Mesenchymal stem cell (in vitro differentiated cells and primary cell): ENCODE measurements around the gene ABCA2.

Experiments
- DNase-seq: peaks from one replicate; pipeline ENCODE4 v3.0.0-alpha.2; 2013
- H2AFZ ChIP-seq: one replicate; pipeline ENCODE4 v1.6.1; 2013; ENCODE audit warnings: low read depth, mild to moderate bottlenecking, control low read depth, inconsistent platforms, low read length, moderate library complexity
- H2AK5ac ChIP-seq: 2 replicates; pipeline ENCODE4 v1.6.1; 2013; ENCODE audit warnings: low read length, moderate library complexity, mild to moderate bottlenecking, inconsistent platforms; ENCODE audit not compliant: severe bottlenecking
- H2BK120ac ChIP-seq: one replicate; pipeline ENCODE4 v1.6.1; 2013; ENCODE audit warnings: low read depth, mild to moderate bottlenecking, inconsistent platforms, low read length, moderate library complexity
- H2BK12ac ChIP-seq, 2 experiments: one replicate each; pipeline ENCODE4 v1.6.1; 2013; ENCODE audit warnings: inconsistent platforms in 2 of 2, low read length in 2 of 2, mild to moderate bottlenecking in 2 of 2, moderate library complexity in 2 of 2, control low read depth in 1 of 2
- H2BK15ac ChIP-seq: one replicate; pipeline ENCODE4 v1.6.1; 2013; ENCODE audit warnings: mild to moderate bottlenecking, low read depth, inconsistent platforms; ENCODE audit not compliant: poor library complexity, severe bottlenecking
- H2BK5ac ChIP-seq: 2 replicates; pipeline ENCODE4 v1.6.1; 2013; ENCODE audit warnings: low read depth, mild to moderate bottlenecking, low read length, control low read depth, inconsistent platforms; ENCODE audit not compliant: poor library complexity, severe bottlenecking
- H3K14ac ChIP-seq, 2 experiments: one replicate each; pipeline ENCODE4 v1.6.1; 2013; ENCODE audit warnings: inconsistent platforms in 2 of 2, low read length in 2 of 2, control low read depth in 1 of 2, mild to moderate bottlenecking in 1 of 2, moderate library complexity in 1 of 2
- H3K18ac ChIP-seq, 2 experiments: one replicate each; pipeline ENCODE4 v1.6.1; 2013; ENCODE audit warnings: inconsistent platforms in 2 of 2, low read length in 2 of 2, control low read depth in 1 of 2, low read depth in 1 of 2, mild to moderate bottlenecking in 1 of 2
- H3K23ac ChIP-seq, 2 experiments: one replicate each; pipeline ENCODE4 v1.6.1; 2013; ENCODE audit warnings: inconsistent platforms in 2 of 2, low read length in 2 of 2, mild to moderate bottlenecking in 2 of 2, moderate library complexity in 2 of 2, control low read depth in 1 of 2
- H3K27ac ChIP-seq: 2 replicates; pipeline ENCODE4 v1.5.1; 2013; ENCODE audit warnings: mild to moderate bottlenecking, moderate library complexity, low read length, control low read depth, inconsistent platforms; ENCODE audit not compliant: poor library complexity, severe bottlenecking
- H3K27me3 ChIP-seq, 2 experiments: 2 replicates each; pipeline versions ENCODE4 v1.6.1 to v1.7.0; 2013; ENCODE audit warnings: low read length in 2 of 2, mild to moderate bottlenecking in 2 of 2, moderate library complexity in 2 of 2, control low read depth in 1 of 2, inconsistent platforms in 1 of 2; ENCODE audit not compliant: control insufficient read depth in 1 of 2, insufficient read depth in 1 of 2
- H3K36me3 ChIP-seq, 2 experiments: 2 replicates each; pipeline versions ENCODE4 v1.6.1 to v1.7.0; 2013; ENCODE audit warnings: low read length in 2 of 2, control low read depth in 1 of 2, inconsistent platforms in 1 of 2, low read depth in 1 of 2, mild to moderate bottlenecking in 1 of 2; ENCODE audit not compliant: insufficient read depth in 2 of 2, control insufficient read depth in 1 of 2
- H3K4ac ChIP-seq, 2 experiments: one replicate each; pipeline ENCODE4 v1.6.1; 2013; ENCODE audit warnings: inconsistent platforms in 2 of 2, low read length in 2 of 2, mild to moderate bottlenecking in 2 of 2, moderate library complexity in 2 of 2, control low read depth in 1 of 2, low read depth in 1 of 2
- H3K4me1 ChIP-seq: 2 replicates; pipeline ENCODE4 v1.6.1; 2013; ENCODE audit warnings: low read depth, low read length, control low read depth; ENCODE audit not compliant: control insufficient read depth, insufficient read depth
- H3K4me2 ChIP-seq: 2 replicates; pipeline ENCODE4 v1.6.1; 2013; ENCODE audit warnings: low read length, mild to moderate bottlenecking, inconsistent platforms; ENCODE audit not compliant: poor library complexity, severe bottlenecking
- H3K4me3 ChIP-seq, 2 experiments: 2 replicates each; pipeline versions ENCODE4 v1.5.1 to v1.7.0; 2013; ENCODE audit warnings: low read length in 2 of 2, mild to moderate bottlenecking in 2 of 2, control low read depth in 1 of 2, low read depth in 1 of 2; ENCODE audit not compliant: insufficient read depth in 1 of 2
- H3K79me1 ChIP-seq: replicated peaks from 2 replicates; pipeline ENCODE4 v1.6.1; 2013; ENCODE audit warnings: mild to moderate bottlenecking, control low read depth, low read length, inconsistent platforms; ENCODE audit not compliant: poor library complexity, severe bottlenecking
- H3K9ac ChIP-seq: 2 replicates; pipeline ENCODE4 v1.7.0; 2013; ENCODE audit warnings: mild to moderate bottlenecking, low read length, moderate library complexity
- H3K9me3 ChIP-seq: 2 replicates; pipeline ENCODE4 v1.7.0; 2013; ENCODE audit warnings: mild to moderate bottlenecking, low read length; ENCODE audit not compliant: control insufficient read depth
- H4K8ac ChIP-seq: one replicate; pipeline ENCODE4 v1.6.1; 2013; ENCODE audit warnings: inconsistent platforms, mild to moderate bottlenecking, low read length, moderate library complexity
- H4K91ac ChIP-seq: one replicate; pipeline ENCODE4 v1.6.1; 2013; ENCODE audit warnings: mild to moderate bottlenecking, low read length, inconsistent platforms
- WGBS: methylation state at CpG from one replicate; pipeline ENCODE4 v1.1.7; 2013; ENCODE audit warnings: mixed read lengths; 5-methylcytosine and 5-hydroxymethylcytosine counted together

The ABCA2 gene

DNA sequence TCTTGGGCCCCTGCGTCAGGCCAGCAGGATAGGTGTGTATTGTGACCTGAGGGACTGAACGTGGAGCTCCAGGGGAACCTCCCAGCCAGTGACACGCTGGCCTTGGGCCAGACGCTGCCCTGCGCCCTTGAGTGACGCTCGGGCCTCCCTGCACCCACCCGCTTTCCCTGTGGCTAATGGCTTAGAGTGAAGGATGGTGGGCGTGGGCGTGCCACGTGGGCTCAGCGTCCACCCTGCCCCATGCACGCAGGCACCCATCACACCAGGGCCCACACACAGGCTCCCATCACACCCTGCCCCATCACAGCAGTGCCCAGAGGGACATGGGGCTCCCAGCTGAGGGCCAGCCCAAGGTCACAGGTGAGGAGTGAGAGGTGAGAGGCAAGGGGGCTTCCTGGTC, 9.0 kb upstream of the ABCA2 start:
- Histone ChIP-seq H3K4ac (no peak overlapping the region), H3K9ac (no peak overlapping the region), H3K23ac (no peak overlapping the region), H3K27me3 (peaks cover 0 to 11% of the 10 kb centered on the region in 2 experiments), H4K8ac (no peak overlapping the region), H4K91ac (no peak overlapping the region), H3K4me3 (no peak overlapping the region), H3K36me3 (peaks cover 20 to 45% of the 10 kb centered on the region in 2 experiments), H3K4me2 (no peak overlapping the region), H3K18ac (no peak overlapping the region), H2BK12ac (no peak overlapping the region), H2BK120ac (no peak overlapping the region), H3K4me1 (peaks cover 3% of the 10 kb centered on the region), H2BK15ac (no peak overlapping the region), H2BK5ac (no peak overlapping the region), H3K9me3 (no peaks in the 10 kb centered on the region), H2AK5ac (no peak overlapping the region), H3K27ac (no peak overlapping the region), H3K79me1 (no peaks in the 10 kb centered on the region), H3K14ac (no peak overlapping the region), H2AFZ (no peak overlapping the region)
- DNase-seq = no peak
- WGBS = 84% methylated on average over 3 of the region's 13 CpGs

DNA sequence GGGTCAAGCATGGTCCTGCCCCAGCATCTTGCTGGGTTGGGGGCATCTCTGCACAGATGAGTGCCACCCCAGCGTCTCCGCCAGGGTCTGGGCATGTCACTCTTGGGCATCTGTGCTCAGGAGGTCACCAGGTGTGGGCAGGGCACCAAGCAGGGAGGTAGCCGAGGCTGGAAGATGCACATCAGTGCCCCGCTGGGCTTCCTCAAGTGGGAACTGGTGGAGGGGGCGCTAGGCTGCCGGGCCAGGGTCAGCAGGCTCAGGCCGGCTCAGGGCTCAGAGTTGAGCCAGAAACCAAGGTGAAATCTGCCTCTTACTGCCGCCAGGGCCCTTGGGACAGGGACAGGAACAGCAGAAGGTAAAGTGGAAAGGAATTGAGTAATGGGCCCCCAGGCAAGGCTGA, 7.9 kb upstream of the ABCA2 start:
- Histone ChIP-seq H3K4me2 (no peak overlapping the region), H3K4me1 (peaks cover 3% of the 10 kb centered on the region), H3K27ac (no peak overlapping the region), H3K79me1 (no peaks in the 10 kb centered on the region), H2BK120ac (no peak overlapping the region), H2AK5ac (no peak overlapping the region), H2BK5ac (no peak overlapping the region), H3K14ac (no peak overlapping the region), H2BK12ac (peak overlapping the region in 1 of 2 experiments; percentile 17), H3K18ac (no peak overlapping the region), H3K9ac (no peak overlapping the region), H3K36me3 (peaks cover 20 to 36% of the 10 kb centered on the region in 2 experiments), H3K9me3 (no peaks in the 10 kb centered on the region), H2AFZ (no peak overlapping the region), H4K91ac (no peak overlapping the region), H3K4ac (no peak overlapping the region), H3K4me3 (no peak overlapping the region), H4K8ac (no peak overlapping the region), H2BK15ac (peak overlapping the region; percentile 16), H3K27me3 (peaks cover 0 to 11% of the 10 kb centered on the region in 2 experiments), H3K23ac (peak overlapping the region in 1 of 2 experiments; percentile 11)
- DNase-seq = no peak
- 85% methylated on average over 8 of the region's 8 CpGs for WGBS

DNA sequence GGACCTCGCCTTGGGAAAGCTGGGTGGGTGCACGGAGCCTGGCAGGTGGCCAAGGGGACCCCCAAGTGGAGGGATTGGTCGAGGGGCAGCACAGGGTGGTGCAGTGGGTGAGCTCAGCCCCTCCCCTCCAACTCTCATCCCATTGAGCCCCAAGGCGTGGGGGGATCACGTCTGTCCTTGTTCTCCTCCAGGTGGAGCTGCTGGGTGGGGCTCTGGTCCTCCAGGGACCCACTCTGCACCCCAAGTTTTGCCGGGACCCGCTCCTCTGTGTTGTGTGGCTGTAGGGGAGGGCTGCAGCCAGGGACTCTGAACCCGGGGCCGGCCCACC, 7.4 kb upstream of the ABCA2 start:
- WGBS = 38% methylated on average over 8 of the region's 9 CpGs
- no peak overlapping the region for H2BK5ac ChIP-seq

DNA sequence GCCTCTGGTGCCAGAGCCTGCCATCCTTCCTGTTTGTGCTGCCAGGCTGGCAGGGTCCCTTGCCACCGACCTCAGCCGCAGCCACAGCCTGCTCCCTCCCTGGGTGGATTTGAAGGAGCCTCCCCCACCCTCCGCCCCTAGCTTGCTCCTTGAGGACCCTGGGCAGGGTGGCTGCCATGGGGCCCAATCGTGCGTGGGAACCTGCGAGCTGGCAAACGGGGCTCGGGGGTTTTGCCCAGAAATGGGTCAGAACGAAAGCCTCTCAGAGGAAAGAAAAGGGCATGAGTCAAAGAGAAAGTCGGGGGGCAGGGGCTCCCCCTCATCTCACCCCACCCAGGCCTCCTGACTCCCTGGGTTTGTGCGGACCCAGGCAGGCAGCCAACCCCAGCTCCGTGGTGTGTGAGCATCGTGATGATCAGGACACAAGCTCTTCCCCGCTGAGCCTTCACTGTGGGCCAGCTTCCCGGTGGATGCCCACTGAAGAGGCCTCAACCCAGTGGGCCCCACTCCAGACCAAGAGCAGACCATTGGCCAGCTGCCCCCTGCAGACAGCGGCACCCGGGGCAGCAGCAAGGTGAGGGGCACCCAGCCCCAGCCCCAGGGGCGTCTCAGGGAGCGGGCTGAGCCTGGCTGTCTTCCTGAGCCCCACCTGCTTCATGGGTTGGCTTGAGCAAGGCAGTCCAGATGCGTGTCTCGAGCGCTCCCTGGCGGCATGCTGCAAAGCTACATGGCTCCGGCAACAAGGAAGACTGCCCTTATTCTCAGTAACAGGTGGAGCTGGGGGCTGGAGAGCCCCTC, 6.9 kb upstream of the ABCA2 start:
- H3K36me3 ChIP-seq = peaks cover 19 to 26% of the 10 kb centered on the region in 2 experiments
- no peak overlapping the region for H2BK12ac ChIP-seq
- peak overlapping the region; percentile 34 for H2BK15ac ChIP-seq
- no peak overlapping the region for H2BK5ac ChIP-seq
- H3K23ac ChIP-seq = no peak overlapping the region
- DNase-seq = peak; percentile 77
- no peak overlapping the region for H2AK5ac ChIP-seq
- no peak overlapping the region for H3K27ac ChIP-seq
- H3K9ac ChIP-seq = no peak overlapping the region
- no peak overlapping the region for H3K4me2 ChIP-seq
- no peak overlapping the region for H3K18ac ChIP-seq
- no peak overlapping the region for H4K91ac ChIP-seq
- H3K4me3 ChIP-seq = no peak overlapping the region
- no peak overlapping the region for H2BK120ac ChIP-seq
- H3K27me3 ChIP-seq = peaks cover 0 to 11% of the 10 kb centered on the region in 2 experiments
- no peaks in the 10 kb centered on the region for H3K9me3 ChIP-seq
- 35% methylated on average over 18 of the region's 24 CpGs for WGBS
- H2AFZ ChIP-seq = no peak overlapping the region
- H3K79me1 ChIP-seq = no peaks in the 10 kb centered on the region
- H3K14ac ChIP-seq = no peak overlapping the region
- H3K4ac ChIP-seq = no peak overlapping the region
- no peak overlapping the region for H4K8ac ChIP-seq
- H3K4me1 ChIP-seq = peaks cover 3% of the 10 kb centered on the region

More for the DNA sequence above, 7.4 kb upstream of the ABCA2 start:
- no peak overlapping the region for H3K27ac ChIP-seq
- peaks cover 3% of the 10 kb centered on the region for H3K4me1 ChIP-seq
- no peak overlapping the region for H3K23ac ChIP-seq
- no peak overlapping the region for H3K9ac ChIP-seq
- no peak overlapping the region for H4K91ac ChIP-seq
- peaks cover 0 to 11% of the 10 kb centered on the region in 2 experiments for H3K27me3 ChIP-seq
- no peak overlapping the region for H3K4me3 ChIP-seq
- peaks cover 20 to 32% of the 10 kb centered on the region in 2 experiments for H3K36me3 ChIP-seq
- H3K9me3 ChIP-seq = no peaks in the 10 kb centered on the region
- no peak overlapping the region for H2BK12ac ChIP-seq
- no peak overlapping the region for H2BK120ac ChIP-seq
- H4K8ac ChIP-seq = no peak overlapping the region
- no peaks in the 10 kb centered on the region for H3K79me1 ChIP-seq
- DNase-seq = no peak
- H2AFZ ChIP-seq = no peak overlapping the region
- no peak overlapping the region for H2BK15ac ChIP-seq
- no peak overlapping the region for H3K18ac ChIP-seq
- no peak overlapping the region for H3K14ac ChIP-seq
- H3K4me2 ChIP-seq = no peak overlapping the region
- H3K4ac ChIP-seq = no peak overlapping the region
- H2AK5ac ChIP-seq = no peak overlapping the region
